SK-N-SH treated with all-trans-retinoic acid at 6 μM for 48 hours (cell line): ENCODE results near the gene FAM83D.

Experiments used
- ARNTL ChIP-seq: fragments of 450-650 bp; formaldehyde crosslinking; IDR thresholded peaks from 2 replicates; pipeline ENCODE4 v1.5.0; 2020; ENCODE audit warnings: low read depth, mild to moderate bottlenecking, moderate library complexity, borderline replicate concordance
- CREB5 ChIP-seq: fragments of 250-450 bp; sonication (Bioruptor Pico); IDR thresholded peaks from 2 replicates; pipeline ENCODE4 v1.5.1; 2020; ENCODE audit warnings: low read depth, mild to moderate bottlenecking, moderate library complexity
- SNAI2 ChIP-seq: fragments of 250-450 bp; sonication (Bioruptor Pico); IDR thresholded peaks from 2 replicates; pipeline ENCODE4 v1.5.0; 2020; ENCODE audit warnings: mild to moderate bottlenecking, moderate library complexity
- TSHZ2 ChIP-seq: fragments of 250-450 bp; sonication (Bioruptor Pico); IDR thresholded peaks from 2 replicates; pipeline ENCODE4 v1.5.0; 2020; ENCODE audit warnings: mild to moderate bottlenecking, moderate library complexity
- ZFP3 ChIP-seq: fragments of 250-450 bp; sonication (Bioruptor Pico); IDR thresholded peaks from 2 replicates; pipeline ENCODE4 v1.5.0; 2020; ENCODE audit warnings: mild to moderate bottlenecking, moderate library complexity
- ZNF565 ChIP-seq: fragments of 450-650 bp; formaldehyde crosslinking; conservative IDR thresholded peaks from 2 replicates; pipeline ENCODE4 v1.5.0; 2020; ENCODE audit warnings: low read depth, mild to moderate bottlenecking, moderate library complexity

- TF ChIP-seq TSHZ2 (CRISPR knock-in tag) (no peak), CREB5 (CRISPR knock-in tag) (no peak), SNAI2 (no peak), ARNTL (CRISPR knock-in tag) (no peak), ZNF565 (CRISPR knock-in tag) (no peak), ZFP3 (CRISPR knock-in tag) (no peak)
Measured at GRCh38 chr20:38889050-38889449, 37.2 kb upstream of the FAM83D start.
